ENCODE measurements around the gene CD74.

DNA sequence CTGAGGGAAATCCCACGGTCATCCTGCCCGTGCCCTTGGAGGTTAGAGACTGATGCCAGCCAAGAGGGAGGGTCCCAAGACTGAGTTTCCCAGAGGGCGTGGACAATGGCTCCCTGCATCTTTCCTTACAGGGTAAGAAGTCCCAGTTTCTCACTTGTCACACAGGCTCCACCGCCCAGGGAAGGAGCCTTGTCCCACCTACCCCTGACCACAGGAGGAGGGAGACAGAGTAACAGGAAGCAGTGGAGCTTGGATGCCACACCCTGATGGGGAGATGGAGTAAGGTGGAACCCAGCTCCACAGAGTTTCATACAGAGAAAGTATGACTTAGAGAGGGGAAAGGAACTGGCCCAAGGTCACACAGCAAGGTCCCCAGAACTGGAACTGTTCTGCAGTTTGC lies 9.4 kb upstream of the CD74 start:
- TF ChIP-seq RAD21 (IDR thresholded peaks at IDR 0.05), result no peak
- TF ChIP-seq, protein P1, sequence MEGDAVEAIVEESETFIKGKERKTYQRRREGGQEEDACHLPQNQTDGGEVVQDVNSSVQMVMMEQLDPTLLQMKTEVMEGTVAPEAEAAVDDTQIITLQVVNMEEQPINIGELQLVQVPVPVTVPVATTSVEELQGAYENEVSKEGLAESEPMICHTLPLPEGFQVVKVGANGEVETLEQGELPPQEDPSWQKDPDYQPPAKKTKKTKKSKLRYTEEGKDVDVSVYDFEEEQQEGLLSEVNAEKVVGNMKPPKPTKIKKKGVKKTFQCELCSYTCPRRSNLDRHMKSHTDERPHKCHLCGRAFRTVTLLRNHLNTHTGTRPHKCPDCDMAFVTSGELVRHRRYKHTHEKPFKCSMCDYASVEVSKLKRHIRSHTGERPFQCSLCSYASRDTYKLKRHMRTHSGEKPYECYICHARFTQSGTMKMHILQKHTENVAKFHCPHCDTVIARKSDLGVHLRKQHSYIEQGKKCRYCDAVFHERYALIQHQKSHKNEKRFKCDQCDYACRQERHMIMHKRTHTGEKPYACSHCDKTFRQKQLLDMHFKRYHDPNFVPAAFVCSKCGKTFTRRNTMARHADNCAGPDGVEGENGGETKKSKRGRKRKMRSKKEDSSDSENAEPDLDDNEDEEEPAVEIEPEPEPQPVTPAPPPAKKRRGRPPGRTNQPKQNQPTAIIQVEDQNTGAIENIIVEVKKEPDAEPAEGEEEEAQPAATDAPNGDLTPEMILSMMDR (IDR thresholded peaks at IDR 0.05; ENCODE audit: low read depth, low read length, missing input control), result no peak
- no peak for TF ChIP-seq YY1 (IDR thresholded peaks at IDR 0.05)
- TF ChIP-seq, protein P2, sequence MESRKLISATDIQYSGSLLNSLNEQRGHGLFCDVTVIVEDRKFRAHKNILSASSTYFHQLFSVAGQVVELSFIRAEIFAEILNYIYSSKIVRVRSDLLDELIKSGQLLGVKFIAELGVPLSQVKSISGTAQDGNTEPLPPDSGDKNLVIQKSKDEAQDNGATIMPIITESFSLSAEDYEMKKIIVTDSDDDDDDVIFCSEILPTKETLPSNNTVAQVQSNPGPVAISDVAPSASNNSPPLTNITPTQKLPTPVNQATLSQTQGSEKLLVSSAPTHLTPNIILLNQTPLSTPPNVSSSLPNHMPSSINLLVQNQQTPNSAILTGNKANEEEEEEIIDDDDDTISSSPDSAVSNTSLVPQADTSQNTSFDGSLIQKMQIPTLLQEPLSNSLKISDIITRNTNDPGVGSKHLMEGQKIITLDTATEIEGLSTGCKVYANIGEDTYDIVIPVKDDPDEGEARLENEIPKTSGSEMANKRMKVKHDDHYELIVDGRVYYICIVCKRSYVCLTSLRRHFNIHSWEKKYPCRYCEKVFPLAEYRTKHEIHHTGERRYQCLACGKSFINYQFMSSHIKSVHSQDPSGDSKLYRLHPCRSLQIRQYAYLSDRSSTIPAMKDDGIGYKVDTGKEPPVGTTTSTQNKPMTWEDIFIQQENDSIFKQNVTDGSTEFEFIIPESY (IDR thresholded peaks at IDR 0.05), result no peak
- TF ChIP-seq GABPA (IDR thresholded peaks at IDR 0.05 in 1 of 2, conservative IDR thresholded peaks at IDR 0.05 in 1 of 2), result no peak
- no peak for TF ChIP-seq JUND (IDR thresholded peaks at IDR 0.05)
- TF ChIP-seq, protein P3, sequence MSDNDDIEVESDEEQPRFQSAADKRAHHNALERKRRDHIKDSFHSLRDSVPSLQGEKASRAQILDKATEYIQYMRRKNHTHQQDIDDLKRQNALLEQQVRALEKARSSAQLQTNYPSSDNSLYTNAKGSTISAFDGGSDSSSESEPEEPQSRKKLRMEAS (IDR thresholded peaks at IDR 0.05), result no peak
- TF ChIP-seq, protein P4, sequence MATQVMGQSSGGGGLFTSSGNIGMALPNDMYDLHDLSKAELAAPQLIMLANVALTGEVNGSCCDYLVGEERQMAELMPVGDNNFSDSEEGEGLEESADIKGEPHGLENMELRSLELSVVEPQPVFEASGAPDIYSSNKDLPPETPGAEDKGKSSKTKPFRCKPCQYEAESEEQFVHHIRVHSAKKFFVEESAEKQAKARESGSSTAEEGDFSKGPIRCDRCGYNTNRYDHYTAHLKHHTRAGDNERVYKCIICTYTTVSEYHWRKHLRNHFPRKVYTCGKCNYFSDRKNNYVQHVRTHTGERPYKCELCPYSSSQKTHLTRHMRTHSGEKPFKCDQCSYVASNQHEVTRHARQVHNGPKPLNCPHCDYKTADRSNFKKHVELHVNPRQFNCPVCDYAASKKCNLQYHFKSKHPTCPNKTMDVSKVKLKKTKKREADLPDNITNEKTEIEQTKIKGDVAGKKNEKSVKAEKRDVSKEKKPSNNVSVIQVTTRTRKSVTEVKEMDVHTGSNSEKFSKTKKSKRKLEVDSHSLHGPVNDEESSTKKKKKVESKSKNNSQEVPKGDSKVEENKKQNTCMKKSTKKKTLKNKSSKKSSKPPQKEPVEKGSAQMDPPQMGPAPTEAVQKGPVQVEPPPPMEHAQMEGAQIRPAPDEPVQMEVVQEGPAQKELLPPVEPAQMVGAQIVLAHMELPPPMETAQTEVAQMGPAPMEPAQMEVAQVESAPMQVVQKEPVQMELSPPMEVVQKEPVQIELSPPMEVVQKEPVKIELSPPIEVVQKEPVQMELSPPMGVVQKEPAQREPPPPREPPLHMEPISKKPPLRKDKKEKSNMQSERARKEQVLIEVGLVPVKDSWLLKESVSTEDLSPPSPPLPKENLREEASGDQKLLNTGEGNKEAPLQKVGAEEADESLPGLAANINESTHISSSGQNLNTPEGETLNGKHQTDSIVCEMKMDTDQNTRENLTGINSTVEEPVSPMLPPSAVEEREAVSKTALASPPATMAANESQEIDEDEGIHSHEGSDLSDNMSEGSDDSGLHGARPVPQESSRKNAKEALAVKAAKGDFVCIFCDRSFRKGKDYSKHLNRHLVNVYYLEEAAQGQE (IDR thresholded peaks at IDR 0.05), result no peak
- TF ChIP-seq, protein P5, sequence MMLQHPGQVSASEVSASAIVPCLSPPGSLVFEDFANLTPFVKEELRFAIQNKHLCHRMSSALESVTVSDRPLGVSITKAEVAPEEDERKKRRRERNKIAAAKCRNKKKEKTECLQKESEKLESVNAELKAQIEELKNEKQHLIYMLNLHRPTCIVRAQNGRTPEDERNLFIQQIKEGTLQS (IDR thresholded peaks at IDR 0.05), result no peak
- no peak for TF ChIP-seq SP1 (IDR thresholded peaks at IDR 0.05)
